Activated B cell treated with CpG ODN at 0.5 μM for 24 hours (primary cell): ENCODE data around the gene NR1I2. TPM values are rescaled to one million over a fixed set of nuclear protein-coding genes. Genes with fewer than 3 reads are reported as not detected.

Experiments used
- ATAC-seq: fragments of 200-7000 bp; cut with Tn5 transposase; one replicate; pipeline ENCODE4 v1.10.0; 2021; ENCODE audit warnings: low read depth, mild to moderate bottlenecking, moderate library complexity
- CTCF ChIA-PET: fragments of 350-600 bp; sonication (Branson Sonifier 250); formaldehyde crosslinking; loops from one replicate; lab custom pipeline; 2021; ENCODE audit warnings: antibody characterized with exemption; lab: Charles Lee
- POLR2A ChIA-PET: fragments of 350-600 bp; sonication (Branson Sonifier 250); formaldehyde crosslinking; loops from one replicate; lab custom pipeline; 2021; ENCODE audit warnings: antibody characterized with exemption; lab: Charles Lee
- DNase-seq: peaks from one replicate; pipeline ENCODE4 v3.0.0; 2022
- H3K27ac Mint-ChIP-seq: one replicate; pipeline ENCODE4 v1.8.0; 2020; ENCODE audit warnings: mixed read lengths
- H3K27me3 Mint-ChIP-seq: one replicate; pipeline ENCODE4 v1.8.0; 2021; ENCODE audit warnings: mixed read lengths
- H3K36me3 Mint-ChIP-seq: one replicate; pipeline ENCODE4 v1.8.0; 2021; ENCODE audit warnings: low read depth, mixed read lengths
- H3K4me1 Mint-ChIP-seq: one replicate; pipeline ENCODE4 v1.8.0; 2021; ENCODE audit warnings: mixed read lengths
- H3K4me3 Mint-ChIP-seq: one replicate; pipeline ENCODE4 v1.8.0; 2020; ENCODE audit warnings: mild to moderate bottlenecking, mixed read lengths
- H3K9me3 Mint-ChIP-seq: one replicate; pipeline ENCODE4 v1.8.0; 2020; ENCODE audit warnings: mixed read lengths
- intact Hi-C: fragments of 100-400 bp; cut with micrococcal nuclease; formaldehyde crosslinking; loops from one replicate; pipeline ENCODE4 v1.15.1; 2024
- total RNA-seq: library from RNA; stranded (reverse); gene quantifications from 2 replicates; pipeline ENCODE4 v1.2.3, GENCODE V29; 2022
- TF ChIP-seq, protein P1 (sequence below): fragments of 200-600 bp; IDR thresholded peaks from one replicate; pipeline ENCODE4 v1.8.0; 2022; ENCODE audit warnings: antibody characterized with exemption, mild to moderate bottlenecking

The NR1I2 gene
- total RNA-seq, 1 donor from 2014 or later, result 1.1 TPM

DNA sequence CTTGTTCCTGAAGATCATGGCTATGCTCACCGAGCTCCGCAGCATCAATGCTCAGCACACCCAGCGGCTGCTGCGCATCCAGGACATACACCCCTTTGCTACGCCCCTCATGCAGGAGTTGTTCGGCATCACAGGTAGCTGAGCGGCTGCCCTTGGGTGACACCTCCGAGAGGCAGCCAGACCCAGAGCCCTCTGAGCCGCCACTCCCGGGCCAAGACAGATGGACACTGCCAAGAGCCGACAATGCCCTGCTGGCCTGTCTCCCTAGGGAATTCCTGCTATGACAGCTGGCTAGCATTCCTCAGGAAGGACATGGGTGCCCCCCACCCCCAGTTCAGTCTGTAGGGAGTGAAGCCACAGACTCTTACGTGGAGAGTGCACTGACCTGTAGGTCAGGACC is 35.2 kb downstream of the NR1I2 start:
- TF ChIP-seq, protein P1, sequence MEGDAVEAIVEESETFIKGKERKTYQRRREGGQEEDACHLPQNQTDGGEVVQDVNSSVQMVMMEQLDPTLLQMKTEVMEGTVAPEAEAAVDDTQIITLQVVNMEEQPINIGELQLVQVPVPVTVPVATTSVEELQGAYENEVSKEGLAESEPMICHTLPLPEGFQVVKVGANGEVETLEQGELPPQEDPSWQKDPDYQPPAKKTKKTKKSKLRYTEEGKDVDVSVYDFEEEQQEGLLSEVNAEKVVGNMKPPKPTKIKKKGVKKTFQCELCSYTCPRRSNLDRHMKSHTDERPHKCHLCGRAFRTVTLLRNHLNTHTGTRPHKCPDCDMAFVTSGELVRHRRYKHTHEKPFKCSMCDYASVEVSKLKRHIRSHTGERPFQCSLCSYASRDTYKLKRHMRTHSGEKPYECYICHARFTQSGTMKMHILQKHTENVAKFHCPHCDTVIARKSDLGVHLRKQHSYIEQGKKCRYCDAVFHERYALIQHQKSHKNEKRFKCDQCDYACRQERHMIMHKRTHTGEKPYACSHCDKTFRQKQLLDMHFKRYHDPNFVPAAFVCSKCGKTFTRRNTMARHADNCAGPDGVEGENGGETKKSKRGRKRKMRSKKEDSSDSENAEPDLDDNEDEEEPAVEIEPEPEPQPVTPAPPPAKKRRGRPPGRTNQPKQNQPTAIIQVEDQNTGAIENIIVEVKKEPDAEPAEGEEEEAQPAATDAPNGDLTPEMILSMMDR, result no peak
- Mint-ChIP-seq H3K4me3 (no peak overlapping the region), H3K36me3 (no peaks in the 10 kb centered on the region), H3K9me3 (no peaks in the 10 kb centered on the region), H3K4me1 (no peaks in the 10 kb centered on the region), H3K27me3 (no peaks in the 10 kb centered on the region), H3K27ac (no peak overlapping the region)
- intact Hi-C loops, result no loop called here
- ChIA-PET POLR2A (no interaction called here), CTCF (no interaction called here)
- ATAC-seq (no peak), DNase-seq (no peak)

DNA sequence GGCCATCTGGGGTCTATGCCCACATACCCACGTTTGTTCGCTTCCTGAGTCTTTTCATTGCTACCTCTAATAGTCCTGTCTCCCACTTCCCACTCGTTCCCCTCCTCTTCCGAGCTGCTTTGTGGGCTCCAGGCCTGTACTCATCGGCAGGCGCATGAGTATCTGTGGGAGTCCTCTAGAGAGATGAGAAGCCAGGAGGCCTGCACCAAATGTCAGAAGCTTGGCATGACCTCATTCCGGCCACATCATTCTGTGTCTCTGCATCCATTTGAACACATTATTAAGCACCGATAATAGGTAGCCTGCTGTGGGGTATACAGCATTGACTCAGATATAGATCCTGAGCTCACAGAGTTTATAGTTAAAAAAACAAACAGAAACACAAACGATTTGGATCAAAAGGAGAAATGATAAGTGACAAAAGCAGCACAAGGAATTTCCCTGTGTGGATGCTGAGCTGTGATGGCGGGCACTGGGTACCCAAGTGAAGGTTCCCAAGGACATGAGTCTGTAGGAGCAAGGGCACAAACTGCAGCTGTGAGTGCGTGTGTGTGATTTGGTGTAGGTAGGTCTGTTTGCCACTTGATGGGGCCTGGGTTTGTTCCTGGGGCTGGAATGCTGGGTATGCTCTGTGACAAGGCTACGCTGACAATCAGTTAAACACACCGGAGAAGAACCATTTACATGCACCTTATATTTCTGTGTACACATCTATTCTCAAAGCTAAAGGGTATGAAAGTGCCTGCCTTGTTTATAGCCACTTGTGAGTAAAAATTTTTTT is 35.9 kb downstream of the NR1I2 start:
- Mint-ChIP-seq H3K9me3 (no peaks in the 10 kb centered on the region), H3K27ac (no peak overlapping the region), H3K36me3 (no peaks in the 10 kb centered on the region), H3K4me3 (no peak overlapping the region), H3K27me3 (no peaks in the 10 kb centered on the region), H3K4me1 (no peaks in the 10 kb centered on the region)
- CTCF ChIA-PET, result no interaction called here
- TF ChIP-seq, protein P1, result no peak
- DNase-seq (no peak), ATAC-seq (no peak)
- POLR2A ChIA-PET, result no interaction called here
- intact Hi-C loops, result no loop called here

DNA sequence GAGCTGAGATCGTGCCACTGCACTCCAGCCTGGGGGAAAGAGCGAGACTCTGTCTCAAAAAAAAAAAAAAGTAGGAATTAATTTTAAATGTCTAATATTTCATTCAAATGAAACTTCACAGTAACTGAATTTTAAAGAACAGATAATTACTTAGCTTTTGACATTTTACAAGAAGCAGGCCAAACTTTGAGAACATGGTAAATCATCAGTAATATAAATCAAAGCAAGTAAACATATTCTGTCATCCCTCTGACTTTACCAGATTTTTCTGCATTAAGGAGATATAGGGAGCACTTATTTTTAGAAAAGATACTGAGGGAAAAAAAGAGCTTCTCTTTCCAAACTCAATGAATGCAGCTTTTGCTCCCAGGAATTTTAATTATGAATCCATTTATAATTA is 37.0 kb downstream of the NR1I2 start:
- TF ChIP-seq, protein P1, result no peak
- no peaks in the 10 kb centered on the region for H3K36me3 Mint-ChIP-seq
- intact Hi-C loops, result no loop called here
- H3K27ac Mint-ChIP-seq, result no peak overlapping the region
- H3K4me3 Mint-ChIP-seq, result no peak overlapping the region
- no peaks in the 10 kb centered on the region for H3K27me3 Mint-ChIP-seq
- H3K9me3 Mint-ChIP-seq, result no peaks in the 10 kb centered on the region
- DNase-seq (no peak), ATAC-seq (no peak)
- ChIA-PET CTCF (interaction anchor here (3.0 kb wide), 1 partner anchor 328 kb away, joined by 10 read pairs; no protein-coding TSS in a partner anchor), POLR2A (interaction anchor here (0.7 kb wide), 1 partner anchor 275 kb away, joined by 3 read pairs; the partner anchor contains the start of gene GSK3B)
- no peaks in the 10 kb centered on the region for H3K4me1 Mint-ChIP-seq

DNA sequence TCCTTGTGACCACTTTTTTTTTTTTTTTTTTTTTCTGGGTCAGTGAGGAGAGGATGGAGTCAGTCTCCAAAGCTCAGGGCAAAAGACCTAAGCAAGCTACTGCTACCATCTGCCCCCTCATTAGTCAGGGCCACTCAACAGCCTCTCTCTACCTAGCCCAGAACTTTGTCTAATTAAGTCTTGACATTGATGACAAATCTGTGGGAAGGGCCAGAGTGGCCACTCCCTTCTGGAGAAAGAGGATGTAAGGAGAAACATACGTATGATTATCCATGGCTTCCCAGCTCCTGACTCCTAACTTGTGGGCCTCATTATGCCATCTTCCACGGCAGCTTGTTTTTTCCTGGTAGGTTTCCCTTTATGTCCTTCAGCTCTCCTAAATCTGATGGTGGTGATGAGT is 37.9 kb downstream of the NR1I2 start:
- ChIA-PET POLR2A (no interaction called here), CTCF (interaction anchor here (0.8 to 3.0 kb wide), 2 partner anchors 10 to 327 kb away, joined by 3 to 10 read pairs; no protein-coding TSS in a partner anchor)
- intact Hi-C loops, result loop anchor here (10.0 kb wide), 1 partner anchor 535 kb away; no protein-coding TSS in a partner anchor
- DNase-seq, result no peak
- no peaks in the 10 kb centered on the region for H3K27me3 Mint-ChIP-seq
- TF ChIP-seq, protein P1, result no peak
- ATAC-seq, result no peak
- H3K4me1 Mint-ChIP-seq, result no peaks in the 10 kb centered on the region
- H3K4me3 Mint-ChIP-seq, result no peak overlapping the region
- H3K36me3 Mint-ChIP-seq, result peaks cover 3% of the 10 kb centered on the region
- no peaks in the 10 kb centered on the region for H3K9me3 Mint-ChIP-seq
- H3K27ac Mint-ChIP-seq, result no peak overlapping the region

DNA sequence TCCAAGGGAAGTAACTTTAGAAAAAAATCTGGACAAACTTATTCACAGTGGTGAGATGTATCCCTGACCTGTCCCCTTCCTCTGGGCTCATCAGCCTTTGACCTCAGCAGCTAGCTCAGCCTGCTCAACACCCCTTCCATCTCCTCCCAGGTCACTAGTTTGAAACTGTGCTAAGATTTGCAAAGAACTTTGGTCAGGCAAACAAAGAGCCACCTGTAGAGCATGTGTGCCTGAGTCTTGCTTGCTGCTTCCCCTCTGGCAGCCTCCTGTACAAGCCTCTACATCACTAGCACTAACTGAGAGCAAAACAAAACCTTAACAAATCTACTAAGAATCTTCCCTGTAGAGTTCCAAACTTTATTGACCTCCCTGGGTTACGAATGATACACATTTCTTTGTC is 43.9 kb downstream of the NR1I2 start:
- CTCF ChIA-PET, result no interaction called here
- H3K4me1 Mint-ChIP-seq, result no peaks in the 10 kb centered on the region

More for the DNA sequence above, 43.9 kb downstream of the NR1I2 start:
- DNase-seq (no peak), ATAC-seq (no peak)
- TF ChIP-seq, protein P1, result no peak
- Mint-ChIP-seq H3K27ac (no peak overlapping the region), H3K9me3 (no peaks in the 10 kb centered on the region), H3K36me3 (peaks cover 18% of the 10 kb centered on the region), H3K27me3 (no peaks in the 10 kb centered on the region), H3K4me3 (no peak overlapping the region)
- intact Hi-C loops, result loop anchor here (10.0 kb wide), 1 partner anchor 529 kb away; no protein-coding TSS in a partner anchor
- POLR2A ChIA-PET, result no interaction called here
